HepG2 (cell line): ENCODE results near the gene NDOR1. TPM values are rescaled to one million over a fixed set of nuclear protein-coding genes. Genes with fewer than 3 reads are reported as not detected.
A peak's percentile ranks its signal among the peaks of the same experiment; 100 is the strongest.

Experiments used
- ATAD3A ChIP-seq: sonication (generic); formaldehyde crosslinking; IDR thresholded peaks from 2 replicates; pipeline ENCODE4 v1.4.0; 2020; ENCODE audit warnings: missing genetic modification reagents
- CC2D1A ChIP-seq: sonication (generic); formaldehyde crosslinking; IDR thresholded peaks from 2 replicates; pipeline ENCODE4 v1.8.1; 2023; ENCODE audit warnings: mild to moderate bottlenecking, missing genetic modification reagents
- FOXK2 ChIP-seq: fragments of 450-650 bp; IDR thresholded peaks from 2 replicates; pipeline ENCODE4 v1.6.1; 2016
- GATAD2A ChIP-seq: IDR thresholded peaks from 2 replicates; pipeline ENCODE4 v1.6.1; 2016
- GLMP ChIP-seq: sonication (generic); formaldehyde crosslinking; IDR thresholded peaks from 2 replicates; pipeline ENCODE4 v1.9.0; 2021; ENCODE audit warnings: missing genetic modification reagents, mild to moderate bottlenecking, borderline replicate concordance
- GMEB2 ChIP-seq: IDR thresholded peaks from 2 replicates; pipeline ENCODE4 v1.6.1; 2016; ENCODE audit warnings: missing biosample characterization, missing genetic modification reagents, low read depth
- HES4 ChIP-seq: sonication (generic); formaldehyde crosslinking; IDR thresholded peaks from 2 replicates; pipeline ENCODE4 v1.9.0; 2021; ENCODE audit warnings: mild to moderate bottlenecking, missing genetic modification reagents, borderline replicate concordance
- HOXA5 ChIP-seq: sonication (generic); formaldehyde crosslinking; IDR thresholded peaks from 2 replicates; pipeline ENCODE4 v1.4.0; 2020; ENCODE audit warnings: missing genetic modification reagents
- JUND ChIP-seq: sonication (generic); formaldehyde crosslinking; IDR thresholded peaks from 2 replicates; pipeline ENCODE4 v1.8.0; 2022; ENCODE audit warnings: mild to moderate bottlenecking, missing genetic modification reagents
- KAT8 ChIP-seq: IDR thresholded peaks from 2 replicates; pipeline ENCODE4 v1.6.1; 2016; ENCODE audit warnings: missing genetic modification reagents, missing compliant biosample characterization
- KDM5A ChIP-seq: fragments of 200-600 bp; sonication (generic); IDR thresholded peaks from 2 replicates; pipeline ENCODE4 v1.7.0; 2018; ENCODE audit warnings: antibody characterized with exemption, mild to moderate bottlenecking, low read length, borderline replicate concordance
- KLF9 ChIP-seq: IDR thresholded peaks from 2 replicates; pipeline ENCODE4 v1.6.1; 2016; ENCODE audit warnings: low read depth
- MXD4 ChIP-seq: IDR thresholded peaks from 2 replicates; pipeline ENCODE4 v1.6.1; 2016; ENCODE audit warnings: mild to moderate bottlenecking, missing biosample characterization, missing genetic modification reagents
- MYC ChIP-seq: sonication (generic); formaldehyde crosslinking; IDR thresholded peaks from 2 replicates; pipeline ENCODE4 v1.9.0; 2021; ENCODE audit warnings: missing genetic modification reagents, borderline replicate concordance
- PRPF4 ChIP-seq: fragments of 200-400 bp; formaldehyde crosslinking; IDR thresholded peaks from 2 replicates; pipeline ENCODE4 v1.6.1; 2016; ENCODE audit warnings: low read length, low read depth; ENCODE audit not compliant: poor library complexity, severe bottlenecking
- SIX1 ChIP-seq: sonication (generic); formaldehyde crosslinking; IDR thresholded peaks from 2 replicates; pipeline ENCODE4 v1.4.0; 2020; ENCODE audit warnings: missing genetic modification reagents, borderline replicate concordance
- SKIL ChIP-seq: sonication (generic); formaldehyde crosslinking; IDR thresholded peaks from 2 replicates; pipeline ENCODE4 v1.8.0; 2022; ENCODE audit warnings: missing genetic modification reagents, mild to moderate bottlenecking, moderate library complexity, borderline replicate concordance
- TOE1 ChIP-seq: sonication (generic); formaldehyde crosslinking; IDR thresholded peaks from 2 replicates; pipeline ENCODE4 v1.4.0; 2020; ENCODE audit warnings: mild to moderate bottlenecking, missing genetic modification reagents
- ZBTB3 ChIP-seq: sonication (generic); formaldehyde crosslinking; IDR thresholded peaks from 2 replicates; pipeline ENCODE4 v1.4.0; 2020; ENCODE audit warnings: low read depth, mild to moderate bottlenecking, moderate library complexity, missing genetic modification reagents, borderline replicate concordance
- ZNF225 ChIP-seq: sonication (generic); formaldehyde crosslinking; IDR thresholded peaks from 2 replicates; pipeline ENCODE4 v1.4.0; 2020; ENCODE audit warnings: mild to moderate bottlenecking, missing genetic modification reagents
- ZNF230 ChIP-seq: sonication (generic); formaldehyde crosslinking; IDR thresholded peaks from 2 replicates; pipeline ENCODE4 v1.4.0; 2020; ENCODE audit warnings: mild to moderate bottlenecking, missing genetic modification reagents
- ZNF260 ChIP-seq: sonication (generic); formaldehyde crosslinking; IDR thresholded peaks from 2 replicates; pipeline ENCODE4 v1.4.0; 2020; ENCODE audit warnings: missing genetic modification reagents, low read depth, mild to moderate bottlenecking, borderline replicate concordance
- ZNF510 ChIP-seq: sonication (generic); formaldehyde crosslinking; IDR thresholded peaks from 2 replicates; pipeline ENCODE4 v1.4.0; 2020; ENCODE audit warnings: low read depth, mild to moderate bottlenecking, missing genetic modification reagents
- polyA plus RNA-seq, 8 experiments: library from polyadenylated mRNA; depleted of rRNA in 3 of 8; stranded (reverse) in 7 of 8; unstranded in 1 of 8; fragments of >200 nt; fragmentation: Illumina TruSeq in 4 of 8; extraction: Trizol in 4 of 8; gene quantifications; 2 replicates each; pipeline versions ENCODE4 v1.2.1 to v1.2.3, GENCODE V29; 2011 to 2016; ENCODE audit warnings: low read depth in 4 of 8, missing spikeins in 1 of 8, mixed read lengths in 1 of 8; ENCODE audit not compliant: insufficient read depth in 1 of 8
- total RNA-seq, 5 experiments: library from RNA; depleted of rRNA; stranded (reverse); fragments of >200 nt; fragmentation: Illumina TruSeq; extraction: Trizol; gene quantifications; 2 replicates each; pipeline ENCODE4 v1.2.3, GENCODE V29; 2016; ENCODE audit warnings: low read depth in 1 of 5
- TF ChIP-seq, protein P1 (sequence below): sonication (generic); formaldehyde crosslinking; IDR thresholded peaks from 2 replicates; pipeline ENCODE4 v1.4.0; 2020; ENCODE audit warnings: missing genetic modification reagents
- TF ChIP-seq, protein P2 (sequence below): sonication (generic); formaldehyde crosslinking; IDR thresholded peaks from 2 replicates; pipeline ENCODE4 v1.5.0; 2020; ENCODE audit warnings: mild to moderate bottlenecking, low read depth, missing genetic modification reagents, borderline replicate concordance

The NDOR1 gene
- total and polyA plus RNA-seq, 2 of the 13 experiments (the other 11 are each of a cell fraction or from before 2014, with no cell fraction given): 3.6 to 8.7 TPM

DNA sequence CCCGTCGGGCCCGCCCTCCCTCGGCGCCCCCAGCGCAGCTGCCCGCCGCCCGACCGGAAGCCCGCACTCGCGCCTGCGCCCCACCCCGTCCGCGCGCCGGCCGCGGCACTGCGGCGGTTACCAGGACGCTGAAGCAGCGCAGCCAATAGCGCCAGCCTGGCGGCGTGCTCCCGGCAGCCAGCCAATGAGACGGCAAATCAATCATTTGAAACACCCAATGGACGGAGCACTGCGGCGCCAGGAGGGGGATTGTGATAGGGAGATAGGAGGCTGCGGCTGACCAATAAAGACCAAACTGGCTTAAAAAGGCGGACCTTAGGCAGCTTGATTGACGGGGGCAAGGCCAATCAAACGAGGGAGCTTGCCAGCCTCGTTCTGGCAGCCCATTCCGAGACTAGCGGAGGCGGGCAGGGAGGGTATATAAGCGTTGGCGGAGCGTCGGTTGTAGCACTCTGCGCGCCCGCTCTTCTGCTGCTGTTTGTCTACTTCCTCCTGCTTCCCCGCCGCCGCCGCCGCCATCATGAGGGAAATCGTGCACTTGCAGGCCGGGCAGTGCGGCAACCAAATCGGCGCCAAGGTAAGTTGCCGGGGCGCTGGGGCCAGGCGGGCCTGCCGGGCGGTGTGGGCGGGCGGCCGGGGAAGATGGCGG lies 35.5 kb downstream of the NDOR1 start, which contains the start of gene TUBB4B (continued):
- no peak for TF ChIP-seq GLMP (CRISPR knock-in tag)
- peak; percentile 48 for TF ChIP-seq HOXA5 (CRISPR knock-in tag)
- 0 out of 2 replicates have a peak, but pooled peaks have one; percentile 66 for TF ChIP-seq ATAD3A (CRISPR knock-in tag)
- no peak; the same call in 1 of the 2 replicates for TF ChIP-seq HES4 (CRISPR knock-in tag)
- no peak for TF ChIP-seq JUND (CRISPR knock-in tag)
- TF ChIP-seq, protein P1, sequence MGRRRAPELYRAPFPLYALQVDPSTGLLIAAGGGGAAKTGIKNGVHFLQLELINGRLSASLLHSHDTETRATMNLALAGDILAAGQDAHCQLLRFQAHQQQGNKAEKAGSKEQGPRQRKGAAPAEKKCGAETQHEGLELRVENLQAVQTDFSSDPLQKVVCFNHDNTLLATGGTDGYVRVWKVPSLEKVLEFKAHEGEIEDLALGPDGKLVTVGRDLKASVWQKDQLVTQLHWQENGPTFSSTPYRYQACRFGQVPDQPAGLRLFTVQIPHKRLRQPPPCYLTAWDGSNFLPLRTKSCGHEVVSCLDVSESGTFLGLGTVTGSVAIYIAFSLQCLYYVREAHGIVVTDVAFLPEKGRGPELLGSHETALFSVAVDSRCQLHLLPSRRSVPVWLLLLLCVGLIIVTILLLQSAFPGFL (CRISPR knock-in tag): no peak
- TF ChIP-seq MYC: peak; percentile 42; the same call in 1 of the 2 replicates
- TF ChIP-seq SIX1: no peak
- TF ChIP-seq CC2D1A: no peak
- TF ChIP-seq TOE1 (CRISPR knock-in tag): no peak
- TF ChIP-seq, protein P2, sequence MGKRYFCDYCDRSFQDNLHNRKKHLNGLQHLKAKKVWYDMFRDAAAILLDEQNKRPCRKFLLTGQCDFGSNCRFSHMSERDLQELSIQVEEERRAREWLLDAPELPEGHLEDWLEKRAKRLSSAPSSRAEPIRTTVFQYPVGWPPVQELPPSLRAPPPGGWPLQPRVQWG: no peak
- no peak; the same call in 1 of the 2 replicates for TF ChIP-seq KDM5A
- no peak for TF ChIP-seq ZBTB3 (CRISPR knock-in tag)
- TF ChIP-seq KAT8 (CRISPR knock-in tag): peak; percentile 52; the same call in 1 of the 2 replicates
- TF ChIP-seq PRPF4: no peak
- no peak for TF ChIP-seq ZNF510 (CRISPR knock-in tag)
- no peak for TF ChIP-seq ZNF225 (CRISPR knock-in tag)
- no peak for TF ChIP-seq KLF9
- TF ChIP-seq GATAD2A: 0 out of 2 replicates have a peak, but pooled peaks have one; percentile 13
- TF ChIP-seq SKIL (CRISPR knock-in tag): no peak
- no peak for TF ChIP-seq ZNF260
- TF ChIP-seq ZNF230 (CRISPR knock-in tag): no peak
- TF ChIP-seq FOXK2: no peak
- no peak for TF ChIP-seq GMEB2
- TF ChIP-seq MXD4: peak; percentile 37; the same call in 1 of the 2 replicates
